HG03520 (cell line): ENCODE results near the gene STON2.
"Not testable (repeated sequence)": the region's sequence is repeated elsewhere in the genome, so short reads cannot be mapped to it uniquely, and the experiment has no call there.

ENCODE experiments used
- ATAC-seq: cut with Tn5 transposase; IDR thresholded peaks from one replicate; pipeline ENCODE4 v1.9.1; 2021; ENCODE audit warnings: mild to moderate bottlenecking, moderate library complexity; ENCODE audit not compliant: unreplicated experiment

STON2 gene

GRCh38 chr14:81386290-81386745 is 13.8 kb downstream of the STON2 start:
- no peak for ATAC-seq

GRCh38 chr14:81385886-81386285 is 14.2 kb downstream of the STON2 start:
- ATAC-seq = no peak

GRCh38 chr14:81385419-81385818 is 14.7 kb downstream of the STON2 start:
- ATAC-seq = no peak

- ATAC-seq = no peak
These were observed 15.2 kb downstream of the STON2 start for GRCh38 chr14:81384900-81385299.

GRCh38 chr14:81382517-81383225 is 17.5 kb downstream of the STON2 start:
- ATAC-seq = no peak

GRCh38 chr14:81380009-81380408 is 20.1 kb downstream of the STON2 start:
- ATAC-seq = not testable (repeated sequence)

- ATAC-seq = no peak
These were observed 28.3 kb downstream of the STON2 start for GRCh38 chr14:81371802-81372201.

GRCh38 chr14:81367563-81367962 is 32.6 kb downstream of the STON2 start:
- no peak for ATAC-seq

GRCh38 chr14:81366884-81367283 is 33.2 kb downstream of the STON2 start:
- no peak for ATAC-seq

GRCh38 chr14:81366214-81366613 is 33.9 kb downstream of the STON2 start:
- ATAC-seq = no peak

GRCh38 chr14:81363746-81364378 is 36.3 kb downstream of the STON2 start:
- ATAC-seq = no peak

GRCh38 chr14:81353691-81354323 is 46.3 kb downstream of the STON2 start:
- ATAC-seq = no peak

- ATAC-seq = no peak
These were observed 47.7 kb downstream of the STON2 start for GRCh38 chr14:81352413-81352812.

GRCh38 chr14:81351205-81351604 is 48.9 kb downstream of the STON2 start:
- ATAC-seq = no peak

GRCh38 chr14:81350344-81351130 is 49.6 kb downstream of the STON2 start:
- no peak for ATAC-seq

- no peak for ATAC-seq
These were observed 52.1 kb downstream of the STON2 start for GRCh38 chr14:81348061-81348460.

- no peak for ATAC-seq
These were observed 54.3 kb downstream of the STON2 start for GRCh38 chr14:81345781-81346180.

- no peak for ATAC-seq
These were observed 55.5 kb downstream of the STON2 start for GRCh38 chr14:81344481-81345160.

- ATAC-seq = no peak
These were observed 56.4 kb downstream of the STON2 start for GRCh38 chr14:81343701-81344100.

- no peak for ATAC-seq
These were observed 57.1 kb downstream of the STON2 start for GRCh38 chr14:81342850-81343580.
